WTC11 (cell line): ENCODE measurements around the gene OR13C8.

Experiments
- CDX4 ChIP-seq: fragments of 250-450 bp; sonication (Bioruptor Pico); IDR thresholded peaks from 2 replicates; pipeline ENCODE4 v1.9.0; 2021; ENCODE audit warnings: moderate library complexity, mild to moderate bottlenecking, inconsistent platforms, borderline replicate concordance
- CREB1 ChIP-seq: sonication (generic); formaldehyde crosslinking; IDR thresholded peaks from 2 replicates; pipeline ENCODE4 v1.8.0; 2023; ENCODE audit warnings: mild to moderate bottlenecking, missing genetic modification reagents
- FOXJ3 ChIP-seq: sonication (generic); formaldehyde crosslinking; IDR thresholded peaks from 2 replicates; pipeline ENCODE4 v1.9.0; 2021; ENCODE audit warnings: missing genetic modification reagents, mild to moderate bottlenecking, borderline replicate concordance
- FOXK1 ChIP-seq: sonication (generic); formaldehyde crosslinking; IDR thresholded peaks from 2 replicates; pipeline ENCODE4 v1.8.0; 2022; ENCODE audit warnings: mild to moderate bottlenecking, moderate library complexity, missing genetic modification reagents
- FOXP4 ChIP-seq: sonication (generic); formaldehyde crosslinking; IDR thresholded peaks from 2 replicates; pipeline ENCODE4 v1.8.0; 2022; ENCODE audit warnings: mild to moderate bottlenecking, missing genetic modification reagents
- NFE2L1 ChIP-seq: sonication (generic); formaldehyde crosslinking; IDR thresholded peaks from 2 replicates; pipeline ENCODE4 v1.8.1; 2023; ENCODE audit warnings: missing genetic modification reagents
- OVOL2 ChIP-seq: fragments of 250-450 bp; sonication (Bioruptor Pico); IDR thresholded peaks from 2 replicates; pipeline ENCODE4 v1.9.0; 2021; ENCODE audit warnings: mild to moderate bottlenecking, borderline replicate concordance
- SP1 ChIP-seq: sonication (generic); formaldehyde crosslinking; conservative IDR thresholded peaks from 2 replicates; pipeline ENCODE4 v1.8.1; 2022; ENCODE audit warnings: missing genetic modification reagents
- USF2 ChIP-seq: sonication (generic); formaldehyde crosslinking; IDR thresholded peaks from 2 replicates; pipeline ENCODE4 v1.8.1; 2023; ENCODE audit warnings: mild to moderate bottlenecking, missing genetic modification reagents, moderate library complexity
- ZNF121 ChIP-seq: sonication (generic); formaldehyde crosslinking; IDR thresholded peaks from 2 replicates; pipeline ENCODE4 v1.8.0; 2023; ENCODE audit warnings: missing genetic modification reagents
- ZNF317 ChIP-seq: sonication (generic); formaldehyde crosslinking; IDR thresholded peaks from 2 replicates; pipeline ENCODE4 v1.8.1; 2023; ENCODE audit warnings: low read depth, mild to moderate bottlenecking, moderate library complexity, missing genetic modification reagents, borderline replicate concordance
- ZNF423 ChIP-seq: fragments of 250-450 bp; sonication (Bioruptor Pico); IDR thresholded peaks from 2 replicates; pipeline ENCODE4 v2.1.2; 2022; ENCODE audit warnings: mild to moderate bottlenecking, moderate library complexity
- TF ChIP-seq, protein P1 (sequence below): fragments of 200-600 bp; IDR thresholded peaks from 2 replicates; pipeline ENCODE4 v1.8.0; 2022; ENCODE audit warnings: antibody characterized with exemption

DNA sequence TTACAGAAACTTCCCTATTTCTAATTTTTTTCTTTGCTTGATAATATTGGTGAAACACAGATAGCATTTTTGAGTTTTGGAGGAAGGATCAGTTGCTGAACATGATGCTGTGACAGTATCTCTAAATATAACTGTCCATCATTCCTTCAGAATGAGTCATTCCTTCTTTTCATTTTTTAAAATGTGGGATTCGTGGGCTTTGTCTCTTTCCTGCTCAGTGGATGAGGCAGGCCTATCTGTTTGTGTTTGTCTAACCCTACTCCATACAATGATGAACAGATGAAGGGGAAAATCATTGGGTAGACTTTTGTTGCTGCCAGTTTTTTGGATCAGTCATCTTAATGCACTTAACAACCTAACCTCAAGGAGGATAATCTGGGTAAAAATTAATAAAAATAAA is 15.7 kb upstream of the OR13C8 start:
- TF ChIP-seq, protein P1, sequence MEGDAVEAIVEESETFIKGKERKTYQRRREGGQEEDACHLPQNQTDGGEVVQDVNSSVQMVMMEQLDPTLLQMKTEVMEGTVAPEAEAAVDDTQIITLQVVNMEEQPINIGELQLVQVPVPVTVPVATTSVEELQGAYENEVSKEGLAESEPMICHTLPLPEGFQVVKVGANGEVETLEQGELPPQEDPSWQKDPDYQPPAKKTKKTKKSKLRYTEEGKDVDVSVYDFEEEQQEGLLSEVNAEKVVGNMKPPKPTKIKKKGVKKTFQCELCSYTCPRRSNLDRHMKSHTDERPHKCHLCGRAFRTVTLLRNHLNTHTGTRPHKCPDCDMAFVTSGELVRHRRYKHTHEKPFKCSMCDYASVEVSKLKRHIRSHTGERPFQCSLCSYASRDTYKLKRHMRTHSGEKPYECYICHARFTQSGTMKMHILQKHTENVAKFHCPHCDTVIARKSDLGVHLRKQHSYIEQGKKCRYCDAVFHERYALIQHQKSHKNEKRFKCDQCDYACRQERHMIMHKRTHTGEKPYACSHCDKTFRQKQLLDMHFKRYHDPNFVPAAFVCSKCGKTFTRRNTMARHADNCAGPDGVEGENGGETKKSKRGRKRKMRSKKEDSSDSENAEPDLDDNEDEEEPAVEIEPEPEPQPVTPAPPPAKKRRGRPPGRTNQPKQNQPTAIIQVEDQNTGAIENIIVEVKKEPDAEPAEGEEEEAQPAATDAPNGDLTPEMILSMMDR, result no peak
- no peak for TF ChIP-seq ZNF121 (CRISPR knock-in tag)
- TF ChIP-seq ZNF317 (CRISPR knock-in tag), result no peak
- no peak for TF ChIP-seq SP1 (CRISPR knock-in tag)
- TF ChIP-seq FOXP4 (CRISPR knock-in tag), result no peak
- no peak for TF ChIP-seq NFE2L1 (CRISPR knock-in tag)
- TF ChIP-seq FOXK1 (CRISPR knock-in tag), result no peak
- TF ChIP-seq ZNF423, result no peak
- TF ChIP-seq FOXJ3 (CRISPR knock-in tag), result no peak
- no peak for TF ChIP-seq USF2 (CRISPR knock-in tag)
- TF ChIP-seq CDX4 (CRISPR knock-in tag), result no peak
- no peak for TF ChIP-seq CREB1
- no peak for TF ChIP-seq OVOL2 (CRISPR knock-in tag)
